GM18873 (cell line): ENCODE data around the gene RNF111.
"Not testable (repeated sequence)": the region's sequence is repeated elsewhere in the genome, so short reads cannot be mapped to it uniquely, and the experiment has no call there.

ENCODE experiments used
- ATAC-seq: cut with Tn5 transposase; IDR thresholded peaks from one replicate; pipeline ENCODE4 v1.9.1; 2021; ENCODE audit warnings: mild to moderate bottlenecking, moderate library complexity, moderate number of reproducible peaks; ENCODE audit not compliant: unreplicated experiment, low FRiP score

RNF111 gene

GRCh38 chr15:59052915-59053407 lies 65.5 kb downstream of the RNF111 start:
- no peak for ATAC-seq

DNA sequence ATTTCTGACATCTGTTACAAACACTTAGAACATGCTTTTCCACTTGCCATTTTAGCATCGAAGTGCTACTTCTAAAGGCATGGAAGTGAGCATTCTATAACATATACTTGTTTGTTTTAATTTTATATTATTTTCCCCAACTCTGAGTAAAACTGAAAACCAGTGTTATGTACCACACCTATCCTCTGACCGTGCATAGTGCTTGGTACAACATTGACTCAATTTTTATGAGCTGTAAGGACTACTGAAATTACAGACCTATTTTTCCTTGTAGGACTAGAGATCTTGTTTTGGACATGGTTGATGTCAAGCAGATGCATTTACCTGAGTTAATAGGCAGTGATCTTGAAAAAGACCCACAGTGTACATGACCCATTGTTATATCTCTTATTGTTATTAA lies 66.0 kb downstream of the RNF111 start:
- no peak for ATAC-seq

GRCh38 chr15:59059076-59059597 lies 71.7 kb downstream of the RNF111 start:
- ATAC-seq: no peak

- no peak for ATAC-seq
Observed at GRCh38 chr15:59060348-59060747, 72.9 kb downstream of the RNF111 start.

GRCh38 chr15:59063042-59063441 lies 75.6 kb downstream of the RNF111 start:
- no peak for ATAC-seq

- ATAC-seq: no peak
Observed at GRCh38 chr15:59069430-59069829, 82.0 kb downstream of the RNF111 start.

- no peak for ATAC-seq
Observed at GRCh38 chr15:59074607-59075006, 87.1 kb downstream of the RNF111 start.

GRCh38 chr15:59087731-59088130 lies 100.3 kb downstream of the RNF111 start:
- no peak for ATAC-seq

GRCh38 chr15:59094077-59094476 lies 106.6 kb downstream of the RNF111 start:
- no peak for ATAC-seq

- no peak for ATAC-seq
Observed at GRCh38 chr15:59096429-59096828, 109.0 kb downstream of the RNF111 start.

DNA sequence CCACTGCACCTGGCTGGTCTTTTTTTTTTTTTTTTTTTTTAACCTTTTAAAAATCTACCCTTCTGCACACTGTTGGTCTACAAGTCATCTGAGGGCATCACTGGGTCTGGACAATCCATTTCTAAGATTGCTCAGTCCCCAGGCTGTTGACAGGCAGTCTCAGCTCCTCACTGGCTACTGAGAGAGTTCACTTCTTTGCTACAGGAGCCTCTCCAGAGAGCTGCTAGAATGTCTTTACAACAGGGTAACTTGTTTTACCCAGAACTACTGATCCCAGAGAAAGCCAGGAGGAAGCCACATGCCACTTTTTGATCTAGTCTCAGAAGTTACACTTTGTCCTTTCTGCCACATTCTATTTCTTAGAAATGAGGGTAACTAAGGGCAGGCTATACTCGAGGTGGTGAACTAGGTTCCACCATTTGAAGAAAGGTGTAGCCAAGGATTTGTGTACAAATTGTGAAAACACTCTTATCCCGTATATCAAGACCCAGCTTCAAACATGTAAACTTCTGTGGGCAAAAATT lies 111.8 kb downstream of the RNF111 start:
- ATAC-seq: no peak

DNA sequence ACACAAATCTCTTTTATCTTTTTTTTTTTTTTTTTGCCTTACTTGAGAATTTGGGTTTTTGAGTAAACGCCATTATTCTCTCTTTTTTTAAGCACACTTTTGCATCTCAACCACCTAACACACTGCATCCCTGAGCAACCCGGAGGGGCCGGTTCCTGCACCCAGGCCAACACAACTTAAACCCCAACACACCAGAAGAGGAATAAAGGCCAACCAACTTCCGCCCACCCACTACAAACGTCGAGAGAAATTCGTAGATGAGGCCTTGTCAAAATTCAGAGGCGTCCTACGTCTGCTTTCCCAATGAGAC lies 117.1 kb downstream of the RNF111 start:
- no peak for ATAC-seq

DNA sequence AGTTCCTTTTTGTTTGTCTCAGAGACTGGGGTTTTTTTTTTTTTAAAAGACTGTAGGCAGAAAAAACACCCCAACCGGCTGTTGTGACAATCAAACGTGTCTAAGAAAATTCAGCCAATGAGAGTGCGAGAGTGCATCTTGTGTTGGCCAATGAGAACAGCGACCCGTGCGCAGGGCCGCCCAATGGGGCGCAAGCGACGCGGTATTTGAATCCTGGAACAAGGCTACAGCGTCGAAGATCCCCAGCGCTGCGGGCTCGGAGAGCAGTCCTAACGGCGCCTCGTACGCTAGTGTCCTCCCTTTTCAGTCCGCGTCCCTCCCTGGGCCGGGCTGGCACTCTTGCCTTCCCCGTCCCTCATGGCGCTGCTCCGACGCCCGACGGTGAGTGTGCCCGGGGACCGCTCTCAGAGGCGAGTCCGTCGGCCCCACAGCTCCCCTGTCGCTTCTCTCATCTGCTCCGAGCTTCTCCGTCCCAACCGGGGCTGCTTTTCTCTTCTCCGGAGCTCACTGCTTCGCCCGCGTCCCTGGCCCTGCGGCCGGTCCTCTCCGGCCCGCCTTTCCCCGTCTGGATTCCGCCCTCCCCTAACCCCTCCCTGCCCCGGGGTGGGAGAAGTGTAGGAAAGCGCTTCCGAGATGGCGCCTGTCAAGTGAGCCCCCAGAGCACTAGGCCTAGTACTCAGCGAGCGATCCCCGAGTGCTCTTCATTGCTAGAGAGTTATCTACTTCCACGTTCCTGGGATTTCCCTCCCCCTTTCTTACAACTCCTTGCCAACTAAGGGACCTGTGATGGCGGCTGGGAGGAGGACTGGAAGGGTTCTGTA lies 117.7 kb downstream of the RNF111 start, which contains the start of gene CCNB2:
Gene CCNB2, plus strand, starts transcription at position 235 of the 821 bp plus-strand sequence. Its CDS starts 123 bp downstream, at position 358.
- peak; percentile 86 for ATAC-seq

- ATAC-seq: no peak
Observed at GRCh38 chr15:59105854-59106253, 118.4 kb downstream of the RNF111 start.

GRCh38 chr15:59111251-59111650 lies 123.8 kb downstream of the RNF111 start:
- no peak for ATAC-seq

DNA sequence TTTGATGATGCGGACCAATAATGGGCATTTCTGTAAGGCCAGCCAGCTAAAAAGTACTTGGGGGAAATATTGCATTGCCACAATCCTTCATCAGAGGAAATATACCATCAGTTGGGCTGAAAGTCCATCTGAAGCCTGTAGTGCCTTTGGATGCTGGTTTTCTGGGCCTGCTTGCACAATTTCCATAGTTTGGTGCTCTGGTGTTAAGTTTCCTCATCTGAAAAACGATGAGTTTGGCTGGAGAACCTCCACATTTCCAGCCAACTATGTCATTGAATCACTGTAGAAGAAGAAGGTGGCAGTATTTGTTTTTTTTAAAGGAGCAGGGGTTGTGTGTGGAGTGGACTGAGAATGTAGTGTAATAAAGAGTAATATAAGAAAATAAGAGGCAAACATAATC lies 127.6 kb downstream of the RNF111 start:
- no peak for ATAC-seq

DNA sequence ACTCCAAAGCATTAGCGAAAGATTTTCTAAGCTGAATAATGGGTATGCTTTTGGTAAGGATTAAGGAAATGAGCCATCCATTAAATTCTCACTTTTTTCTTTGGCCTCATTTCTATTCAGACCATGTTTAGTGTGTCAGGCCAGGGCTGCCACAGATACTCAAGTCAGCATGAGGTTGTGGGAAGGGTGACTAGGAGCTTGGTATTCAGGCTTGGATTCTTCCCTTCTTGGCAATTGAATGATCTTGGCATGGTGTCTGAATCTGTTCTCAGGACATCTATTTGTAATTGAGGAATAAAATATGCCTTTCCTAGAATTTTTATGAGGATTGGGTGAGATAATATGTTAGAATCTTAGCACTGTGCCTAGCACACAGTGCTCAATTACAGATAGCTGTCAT lies 128.7 kb downstream of the RNF111 start:
- ATAC-seq: no peak

DNA sequence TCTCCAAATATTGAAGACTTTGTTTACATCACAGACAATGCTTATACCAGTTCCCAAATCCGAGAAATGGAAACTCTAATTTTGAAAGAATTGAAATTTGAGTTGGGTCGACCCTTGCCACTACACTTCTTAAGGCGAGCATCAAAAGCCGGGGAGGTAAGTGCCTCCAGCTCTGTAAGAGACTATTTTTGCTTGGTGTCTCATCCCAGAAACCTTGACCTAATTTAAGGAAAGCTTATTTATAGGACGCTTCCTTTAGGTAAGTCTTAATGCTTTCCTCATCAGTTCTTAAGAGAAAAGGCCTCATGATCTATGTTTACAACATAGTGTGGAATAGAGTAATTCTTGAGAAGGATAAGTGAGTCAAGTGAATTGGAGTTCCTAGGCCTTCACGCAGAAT lies 129.3 kb downstream of the RNF111 start:
- no peak for ATAC-seq

DNA sequence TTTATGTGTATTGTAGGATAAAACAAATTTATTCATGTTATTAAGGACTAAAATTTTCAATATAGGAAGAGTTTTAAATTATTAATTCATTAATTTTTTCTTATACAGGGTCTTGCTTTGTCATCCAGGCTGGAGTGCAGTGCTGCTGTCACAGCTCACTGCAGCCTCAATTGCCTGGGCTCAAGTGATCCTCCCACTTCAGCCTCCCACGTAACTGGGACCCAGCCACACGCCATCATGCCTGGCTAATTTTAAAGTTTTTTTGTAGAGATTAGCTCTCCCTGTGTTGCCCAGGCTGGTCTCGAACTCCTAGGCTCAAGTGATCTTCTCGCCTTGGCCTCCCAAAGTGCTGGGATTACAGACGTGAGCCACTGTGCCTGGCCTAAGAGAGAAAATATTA lies 132.2 kb downstream of the RNF111 start:
- ATAC-seq: no peak

DNA sequence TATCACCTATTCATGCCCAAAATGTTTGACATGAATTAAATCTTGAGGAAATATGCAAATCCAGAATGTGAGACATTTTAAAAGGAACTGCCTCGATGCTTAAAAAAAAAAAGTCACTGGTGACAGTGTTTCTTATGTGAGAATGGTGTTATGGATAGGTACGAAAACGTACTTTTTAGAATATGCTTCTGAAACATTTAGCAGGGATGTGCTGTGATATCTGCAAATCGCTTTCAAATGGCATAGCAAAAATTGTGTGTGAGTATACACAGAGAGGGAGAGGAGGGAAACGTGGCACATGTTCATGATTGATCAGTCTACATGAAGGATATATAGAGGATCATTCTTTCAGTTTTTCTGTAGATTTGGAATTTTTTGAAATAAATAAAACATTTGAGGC lies 133.5 kb downstream of the RNF111 start:
- no peak for ATAC-seq

DNA sequence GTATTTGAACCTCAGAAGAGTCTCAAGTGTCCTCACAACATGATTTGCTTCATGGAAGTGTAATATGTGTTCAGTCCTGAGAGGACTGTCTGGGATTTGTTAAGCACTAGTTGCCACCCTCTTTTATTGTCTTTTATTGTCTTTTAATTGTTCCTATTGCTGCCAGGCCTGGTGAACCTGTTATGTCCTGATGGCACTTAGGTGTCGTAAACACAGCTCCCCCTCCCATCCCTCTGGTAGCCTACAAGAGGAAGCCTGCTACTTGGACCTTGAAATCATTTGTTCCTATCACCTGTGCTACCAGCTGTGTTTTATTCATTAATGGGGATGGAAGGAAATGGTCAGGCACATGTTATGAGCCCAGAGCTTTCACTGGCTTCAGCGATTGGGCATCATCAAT lies 136.8 kb downstream of the RNF111 start:
- no peak for ATAC-seq

DNA sequence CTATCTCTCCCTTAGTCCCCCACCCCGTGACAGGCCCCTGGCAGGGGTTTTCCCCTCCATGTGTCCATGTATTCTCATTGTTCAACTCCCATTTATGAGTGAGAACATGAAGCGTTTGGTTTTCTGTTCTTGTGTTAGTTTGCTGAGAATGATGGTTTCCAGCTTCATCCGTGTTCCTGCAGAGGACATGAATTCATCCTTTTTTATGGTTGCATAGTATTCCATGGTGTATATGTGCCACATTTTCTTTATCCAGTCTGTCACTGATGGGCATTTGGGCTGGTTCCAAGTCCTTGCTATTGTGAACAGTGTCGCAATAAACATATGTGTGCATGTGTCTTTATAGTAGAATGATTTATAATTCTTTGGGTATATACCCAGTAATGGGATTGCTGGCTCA lies 138.2 kb downstream of the RNF111 start:
- not testable (repeated sequence) for ATAC-seq
